ENCODE data around the gene GPR37.

GPR37 gene

GRCh38 chr7:124780608-124781007, 15.0 kb upstream of the GPR37 start:
- H3K4me3 ChIP-seq (replicated peaks; ENCODE audit: low read depth, low read length) = no peak overlapping the region
- no peak for DNase-seq (ENCODE audit: low read depth)
- no peak for TF ChIP-seq CTCF (IDR thresholded peaks at IDR 0.05; ENCODE audit: low read length, missing control alignments)

GRCh38 chr7:124780056-124780455, 14.5 kb upstream of the GPR37 start:
- TF ChIP-seq CTCF (IDR thresholded peaks at IDR 0.05; ENCODE audit: low read length, missing control alignments) = no peak
- DNase-seq (ENCODE audit: low read depth) = no peak
- H3K4me3 ChIP-seq (replicated peaks; ENCODE audit: low read depth, low read length) = no peak overlapping the region

- no peak overlapping the region for H3K4me3 ChIP-seq (replicated peaks; ENCODE audit: low read depth, low read length)
- DNase-seq (ENCODE audit: low read depth) = no peak
- no peak for TF ChIP-seq CTCF (IDR thresholded peaks at IDR 0.05; ENCODE audit: low read length, missing control alignments)
Measured at GRCh38 chr7:124779620-124780019, 14.0 kb upstream of the GPR37 start.

- TF ChIP-seq CTCF (IDR thresholded peaks at IDR 0.05; ENCODE audit: low read length, missing control alignments) = no peak
- H3K4me3 ChIP-seq (replicated peaks; ENCODE audit: low read depth, low read length) = no peak overlapping the region
- no peak for DNase-seq (ENCODE audit: low read depth)
Measured at GRCh38 chr7:124779194-124779593, 13.6 kb upstream of the GPR37 start.

- DNase-seq (ENCODE audit: low read depth) = no peak
- TF ChIP-seq CTCF (IDR thresholded peaks at IDR 0.05; ENCODE audit: low read length, missing control alignments) = no peak
- no peak overlapping the region for H3K4me3 ChIP-seq (replicated peaks; ENCODE audit: low read depth, low read length)
Measured at GRCh38 chr7:124777268-124777667, 11.7 kb upstream of the GPR37 start.

- DNase-seq (ENCODE audit: low read depth) = no peak
- H3K4me3 ChIP-seq (replicated peaks; ENCODE audit: low read depth, low read length) = no peak overlapping the region
- TF ChIP-seq CTCF (IDR thresholded peaks at IDR 0.05; ENCODE audit: low read length, missing control alignments) = no peak
Measured at GRCh38 chr7:124776153-124776552, 10.6 kb upstream of the GPR37 start.

- no peak for DNase-seq (ENCODE audit: low read depth)
- no peak for TF ChIP-seq CTCF (IDR thresholded peaks at IDR 0.05; ENCODE audit: low read length, missing control alignments)
- H3K4me3 ChIP-seq (replicated peaks; ENCODE audit: low read depth, low read length) = no peak overlapping the region
Measured at GRCh38 chr7:124775422-124775821, 9.8 kb upstream of the GPR37 start.

Measured in fibroblast of pulmonary artery (primary cell).